ENCODE data around the gene ETS1. TPM values are rescaled to one million over a fixed set of nuclear protein-coding genes. Genes with fewer than 3 reads are reported as not detected.

The ETS1 gene
- total RNA-seq, 2 donors from 2014 or later = 34.3 to 36.4 TPM

- H3K36me3 Mint-ChIP-seq (ENCODE audit: low read depth) = peaks cover 32% of the 10 kb centered on the region
- no peak overlapping the region for H3K4me3 Mint-ChIP-seq
- no peak for DNase-seq
- no peak overlapping the region for H3K4me3 ChIP-seq (ENCODE audit: low read length)
- no peaks in the 10 kb centered on the region for H3K4me1 ChIP-seq (ENCODE audit: control insufficient read depth, insufficient read depth, low read length)
- H3K4me1 Mint-ChIP-seq = peaks cover 21% of the 10 kb centered on the region
- no peaks in the 10 kb centered on the region for H3K27me3 Mint-ChIP-seq (ENCODE audit: insufficient read depth)
- TF ChIP-seq CTCF (conservative IDR thresholded peaks at IDR 0.05) = no peak
- 90 to 97% methylated on average over 9 of the region's 9 CpGs for WGBS, 2 experiments (ENCODE audit: insufficient coverage in 1 of 2, insufficient read length in 1 of 2)
- no peak overlapping the region for H3K27ac Mint-ChIP-seq
- H3K36me3 ChIP-seq (ENCODE audit: control insufficient read depth, insufficient read depth, low read length) = peaks cover 32% of the 10 kb centered on the region
- no peaks in the 10 kb centered on the region for H3K9me3 Mint-ChIP-seq
- H3K9ac ChIP-seq (ENCODE audit: extremely low read depth, low read length, poor library complexity, severe bottlenecking) = no peak overlapping the region
- H3K27ac ChIP-seq (ENCODE audit: low read depth, low read length) = no peak overlapping the region
- no peaks in the 10 kb centered on the region for H3K27me3 ChIP-seq (ENCODE audit: control insufficient read depth, insufficient read depth, low read length, poor library complexity, severe bottlenecking)
- H3K9me3 ChIP-seq (ENCODE audit: control insufficient read depth, low read length) = no peaks in the 10 kb centered on the region
These were observed 121.8 kb downstream of the ETS1 start for GRCh38 chr11:128465531-128465930.

- no peaks in the 10 kb centered on the region for H3K27me3 ChIP-seq (ENCODE audit: control insufficient read depth, insufficient read depth, low read length, poor library complexity, severe bottlenecking)
- 95 to 98% methylated on average over 5 to 10 of the region's 10 CpGs for WGBS, 2 experiments (ENCODE audit: insufficient coverage in 1 of 2, insufficient read length in 1 of 2)
- no peak overlapping the region for H3K27ac ChIP-seq (ENCODE audit: low read depth, low read length)
- no peak overlapping the region for H3K4me3 ChIP-seq (ENCODE audit: low read length)
- Mint-ChIP-seq H3K27ac (no peak overlapping the region), H3K27me3 (ENCODE audit: insufficient read depth) (no peaks in the 10 kb centered on the region), H3K9me3 (no peaks in the 10 kb centered on the region), H3K4me1 (peaks cover 21% of the 10 kb centered on the region), H3K4me3 (no peak overlapping the region), H3K36me3 (ENCODE audit: low read depth) (peaks cover 37% of the 10 kb centered on the region)
- no peak for DNase-seq
- H3K4me1 ChIP-seq (ENCODE audit: control insufficient read depth, insufficient read depth, low read length) = no peaks in the 10 kb centered on the region
- no peak for TF ChIP-seq CTCF (conservative IDR thresholded peaks at IDR 0.05)
- H3K9ac ChIP-seq (ENCODE audit: extremely low read depth, low read length, poor library complexity, severe bottlenecking) = no peak overlapping the region
- peaks cover 34% of the 10 kb centered on the region for H3K36me3 ChIP-seq (ENCODE audit: control insufficient read depth, insufficient read depth, low read length)
- no peaks in the 10 kb centered on the region for H3K9me3 ChIP-seq (ENCODE audit: control insufficient read depth, low read length)
These were observed 122.4 kb downstream of the ETS1 start for GRCh38 chr11:128464878-128465450.

DNA sequence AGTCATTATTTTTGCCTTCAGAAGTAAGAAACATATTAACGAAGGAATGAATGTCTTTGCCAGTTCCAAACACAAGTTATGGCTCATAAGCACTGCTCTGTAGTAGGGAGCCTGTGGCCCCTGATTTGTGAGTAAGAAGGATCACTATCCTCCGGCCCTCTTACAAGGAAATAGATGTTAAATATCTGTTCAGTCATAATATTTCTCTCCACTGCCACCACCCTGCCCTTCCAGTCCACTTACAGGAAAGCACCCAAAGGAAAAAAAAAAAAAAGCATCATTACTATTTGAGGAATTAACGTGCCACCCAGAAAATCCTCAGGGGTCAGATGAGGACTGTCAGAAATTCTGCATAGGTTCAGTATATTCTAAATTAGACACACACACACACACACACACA is 123.4 kb downstream of the ETS1 start:
- Mint-ChIP-seq H3K4me1 (peaks cover 25% of the 10 kb centered on the region), H3K27ac (no peak overlapping the region), H3K9me3 (no peaks in the 10 kb centered on the region), H3K4me3 (no peak overlapping the region), H3K36me3 (ENCODE audit: low read depth) (peaks cover 36% of the 10 kb centered on the region), H3K27me3 (ENCODE audit: insufficient read depth) (no peaks in the 10 kb centered on the region)
- no peak for TF ChIP-seq CTCF (conservative IDR thresholded peaks at IDR 0.05)
- Histone ChIP-seq H3K27me3 (ENCODE audit: control insufficient read depth, insufficient read depth, low read length, poor library complexity, severe bottlenecking) (no peaks in the 10 kb centered on the region), H3K4me1 (ENCODE audit: control insufficient read depth, insufficient read depth, low read length) (no peaks in the 10 kb centered on the region), H3K27ac (ENCODE audit: low read depth, low read length) (no peak overlapping the region), H3K9ac (ENCODE audit: extremely low read depth, low read length, poor library complexity, severe bottlenecking) (no peak overlapping the region), H3K36me3 (ENCODE audit: control insufficient read depth, insufficient read depth, low read length) (peaks cover 38% of the 10 kb centered on the region), H3K9me3 (ENCODE audit: control insufficient read depth, low read length) (no peaks in the 10 kb centered on the region), H3K4me3 (ENCODE audit: low read length) (no peak overlapping the region)
- DNase-seq = no peak
- 82% methylated on average over 3 of the region's 3 CpGs; no CpG with 5 or more reads in 1 of the 2 experiments for WGBS, 2 experiments (ENCODE audit: insufficient coverage in 1 of 2, insufficient read length in 1 of 2)
